GM12891 (cell line): ENCODE results near the gene UBAC1.
"Not testable (repeated sequence)": the region's sequence is repeated elsewhere in the genome, so short reads cannot be mapped to it uniquely, and the experiment has no call there.

Source experiments
- DNase-seq: peaks from one replicate; pipeline ENCODE4 v3.0.0; 2011; ENCODE audit warnings: low spot score; ENCODE audit not compliant: insufficient read length
- FAIRE-seq: peaks from 2 replicates; lab custom pipeline; 2011; peaks lifted over from hg19 to GRCh38; lab: Jason Lieb, UNC
- PAX5 ChIP-seq: IDR thresholded peaks from 2 replicates; pipeline ENCODE4 v1.6.1; 2011; ENCODE audit warnings: low read length, moderate library complexity, mild to moderate bottlenecking; ENCODE audit not compliant: insufficient read depth, severe bottlenecking
- POLR2A ChIP-seq: IDR thresholded peaks from 2 replicates; pipeline ENCODE4 v1.6.1; 2011; ENCODE audit warnings: low read depth, low read length, control low read depth
- POLR2AphosphoS5 ChIP-seq: IDR thresholded peaks from 2 replicates; pipeline ENCODE4 v1.6.1; 2011; ENCODE audit warnings: low read depth, low read length, control low read depth
- POU2F2 ChIP-seq: IDR thresholded peaks from 2 replicates; pipeline ENCODE4 v1.6.1; 2011; ENCODE audit warnings: low read depth, mild to moderate bottlenecking, control low read depth, low read length, moderate library complexity
- SPI1 ChIP-seq: IDR thresholded peaks from 2 replicates; pipeline ENCODE4 v1.6.1; 2011; ENCODE audit warnings: low read depth, low read length, control low read depth
- TAF1 ChIP-seq: IDR thresholded peaks from 2 replicates; pipeline ENCODE4 v1.6.1; 2011; ENCODE audit warnings: low read depth, low read length, control low read depth

Gene UBAC1

GRCh38 chr9:135950135-135950682 is 11.0 kb downstream of the UBAC1 start:
- DNase-seq (no peak), FAIRE-seq (no peak)
- TF ChIP-seq PAX5 (no peak), SPI1 (no peak), POLR2A (no peak), TAF1 (no peak), POLR2AphosphoS5 (no peak), POU2F2 (no peak)

GRCh38 chr9:135949501-135950134 is 11.6 kb downstream of the UBAC1 start:
- FAIRE-seq, result no peak
- DNase-seq, result no peak
- TF ChIP-seq POU2F2 (no peak), SPI1 (no peak), POLR2A (no peak), POLR2AphosphoS5 (no peak), TAF1 (no peak), PAX5 (no peak)

- no peak for DNase-seq
- TF ChIP-seq TAF1 (no peak), PAX5 (no peak), SPI1 (no peak), POLR2AphosphoS5 (no peak), POU2F2 (no peak), POLR2A (no peak)
- FAIRE-seq, result no peak
These were observed 12.2 kb downstream of the UBAC1 start for GRCh38 chr9:135948968-135949367.

- DNase-seq (no peak), FAIRE-seq (no peak)
- TF ChIP-seq POLR2A (no peak), SPI1 (no peak), TAF1 (no peak), POLR2AphosphoS5 (no peak), PAX5 (no peak), POU2F2 (no peak)
These were observed 12.7 kb downstream of the UBAC1 start for GRCh38 chr9:135948446-135948845.

- FAIRE-seq, result no peak
- no peak for TF ChIP-seq POU2F2
- TF ChIP-seq PAX5, result no peak
- TF ChIP-seq SPI1, result no peak
- no peak for TF ChIP-seq POLR2AphosphoS5
- TF ChIP-seq POLR2A, result no peak
- no peak for TF ChIP-seq TAF1
- no peak for DNase-seq
These were observed 13.6 kb downstream of the UBAC1 start for GRCh38 chr9:135947582-135947981.

GRCh38 chr9:135947105-135947504 is 14.1 kb downstream of the UBAC1 start:
- not testable (repeated sequence) for DNase-seq, FAIRE-seq

- DNase-seq, result no peak
- no peak for FAIRE-seq
- TF ChIP-seq PAX5 (no peak), SPI1 (no peak), TAF1 (no peak), POLR2AphosphoS5 (no peak), POU2F2 (no peak), POLR2A (no peak)
These were observed 14.7 kb downstream of the UBAC1 start for GRCh38 chr9:135946392-135946994.

- DNase-seq (no peak), FAIRE-seq (no peak)
- TF ChIP-seq POLR2A, result no peak
- no peak for TF ChIP-seq SPI1
- no peak for TF ChIP-seq TAF1
- no peak for TF ChIP-seq POLR2AphosphoS5
- no peak for TF ChIP-seq POU2F2
- TF ChIP-seq PAX5, result no peak
These were observed 15.2 kb downstream of the UBAC1 start for GRCh38 chr9:135945969-135946368.

GRCh38 chr9:135944444-135945252 is 16.5 kb downstream of the UBAC1 start:
- DNase-seq (no peak), FAIRE-seq (no peak)
- no peak for TF ChIP-seq PAX5
- no peak for TF ChIP-seq TAF1
- TF ChIP-seq POU2F2, result no peak
- no peak for TF ChIP-seq POLR2A
- TF ChIP-seq SPI1, result no peak

- FAIRE-seq, result peak; percentile 31
- DNase-seq, result not testable (repeated sequence)
These were observed 17.6 kb downstream of the UBAC1 start for GRCh38 chr9:135943604-135944003.
